ENCODE results near the gene DYNC1H1.
A peak's percentile ranks its signal among the peaks of the same experiment; 100 is the strongest.

Gene DYNC1H1

DNA sequence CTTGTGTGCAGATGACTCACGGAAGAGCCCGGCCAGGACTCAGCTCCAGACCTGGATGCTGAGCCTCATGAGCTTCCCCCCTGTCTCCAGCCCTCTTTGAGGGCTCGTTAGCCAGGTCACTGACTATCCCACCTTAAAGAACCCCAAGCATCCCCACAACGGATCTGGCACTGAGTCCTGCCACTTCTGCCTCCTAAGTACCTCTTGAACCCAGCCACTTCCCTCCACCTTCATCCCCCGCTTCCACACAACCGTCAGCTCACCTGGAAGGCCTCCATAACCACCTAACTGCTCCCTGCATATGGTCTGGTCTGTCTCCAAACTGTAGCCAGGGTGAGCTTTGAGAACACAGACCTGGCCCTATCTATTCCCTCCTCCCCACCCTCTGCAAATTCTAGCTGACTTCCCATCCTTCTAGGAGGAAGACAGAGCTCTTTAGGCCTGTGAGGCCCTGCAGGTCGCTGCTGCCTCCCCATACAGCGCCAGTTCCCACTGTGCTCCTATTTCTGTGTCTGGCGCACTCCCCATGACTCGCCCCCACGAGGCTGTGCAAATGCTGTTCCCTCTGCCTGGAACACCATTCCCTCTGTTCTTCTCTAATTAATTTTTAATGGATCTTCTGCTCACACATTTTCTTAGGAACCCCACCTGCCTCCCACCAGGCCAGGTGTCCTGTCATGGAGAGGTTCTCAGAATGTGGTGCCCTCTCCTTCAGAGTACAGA, 125.4 kb downstream of the DYNC1H1 start:
- DNase-seq (ENCODE audit: low spot score), result no peak

DNA sequence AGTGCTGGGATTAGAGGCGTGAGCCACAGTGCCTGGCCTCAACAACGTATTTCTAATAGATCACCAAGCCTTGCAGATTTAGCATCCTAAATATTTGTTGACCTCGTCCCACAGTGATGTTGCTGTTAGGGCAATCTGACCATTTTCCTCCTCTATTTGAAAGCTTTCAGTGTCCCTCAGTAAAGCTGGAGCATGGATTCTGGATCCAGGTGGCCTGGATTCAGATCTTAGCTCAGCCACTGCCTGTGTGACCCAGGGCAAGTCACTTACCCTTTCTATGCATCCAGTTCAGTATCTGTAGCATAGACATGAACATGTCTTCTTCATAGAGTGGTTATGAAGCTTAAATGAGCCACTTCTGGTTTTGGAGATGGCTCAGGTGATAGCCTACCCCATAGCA, 126.3 kb downstream of the DYNC1H1 start:
- no peak for DNase-seq (ENCODE audit: low spot score)

DNA sequence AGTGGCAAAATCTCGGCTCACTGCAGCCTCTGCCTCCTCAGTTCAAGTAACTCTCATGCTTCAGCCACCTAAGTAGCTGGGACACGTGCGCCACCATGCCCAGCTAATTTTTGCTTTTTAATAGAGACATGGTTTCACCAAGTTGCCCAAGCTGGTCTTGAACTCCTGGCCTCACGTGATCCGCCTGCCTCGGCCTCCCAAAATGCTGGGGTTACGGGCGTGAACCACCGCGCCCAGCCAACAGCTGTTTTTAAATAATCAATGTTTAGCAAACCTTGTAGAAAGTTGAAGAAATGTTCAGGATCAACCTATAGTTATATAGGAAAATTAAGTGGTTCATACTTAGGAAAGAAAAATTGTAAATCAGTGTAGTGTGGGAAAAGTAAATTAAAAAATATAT, 128.4 kb downstream of the DYNC1H1 start:
- DNase-seq (ENCODE audit: low spot score), result no peak

DNA sequence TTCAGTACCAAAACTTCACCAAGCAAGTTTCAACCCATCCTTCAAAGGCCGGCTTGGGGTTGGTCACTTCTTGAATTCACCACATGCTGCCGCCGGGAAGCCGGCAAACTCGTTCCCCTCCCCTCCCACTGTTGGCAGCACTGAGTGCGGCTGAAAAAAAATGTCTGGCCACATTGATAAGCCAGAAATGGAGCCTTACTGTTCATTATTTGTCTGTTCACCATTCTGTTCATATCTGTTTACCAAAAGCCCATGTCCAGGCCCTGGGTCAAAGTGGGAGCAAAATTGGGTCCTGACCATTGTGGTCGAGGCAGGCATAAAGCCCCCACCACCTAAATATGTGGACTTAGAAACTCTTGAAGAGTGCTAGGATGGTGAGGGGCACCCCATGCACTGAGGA, 129.7 kb downstream of the DYNC1H1 start:
- DNase-seq (ENCODE audit: low spot score), result no peak

DNA sequence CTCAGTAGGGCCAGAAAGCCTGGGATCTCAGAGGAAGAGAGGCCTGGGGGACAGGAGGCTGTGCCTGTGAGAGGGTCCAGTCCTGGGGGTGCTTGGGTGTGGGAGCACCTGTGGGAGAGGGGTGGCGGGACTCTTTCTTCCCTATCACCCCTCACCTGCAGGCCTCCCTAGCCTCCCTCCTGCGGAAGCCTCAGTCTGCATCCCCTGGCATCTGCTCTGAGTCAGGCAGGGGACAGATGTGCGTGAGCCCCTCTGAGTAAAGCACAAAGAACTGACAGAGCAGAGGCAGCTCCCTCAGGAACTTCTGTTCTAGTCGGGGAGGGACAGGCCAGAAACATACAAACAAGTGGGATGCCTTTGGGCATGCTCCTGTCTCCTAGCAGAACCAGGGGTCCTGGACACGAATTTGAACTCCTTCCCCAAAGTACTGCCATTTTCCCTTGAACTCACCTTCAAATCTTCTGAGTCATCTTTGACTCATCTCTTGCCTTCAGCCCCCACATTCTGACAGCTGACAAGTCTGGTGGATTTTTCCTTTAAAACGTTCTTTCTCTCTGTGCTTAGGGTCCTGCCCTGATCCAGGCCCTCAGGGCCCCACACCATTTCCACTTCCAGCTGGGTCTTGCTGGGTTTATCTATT, 131.0 kb downstream of the DYNC1H1 start:
- no peak for DNase-seq (ENCODE audit: low spot score)

DNA sequence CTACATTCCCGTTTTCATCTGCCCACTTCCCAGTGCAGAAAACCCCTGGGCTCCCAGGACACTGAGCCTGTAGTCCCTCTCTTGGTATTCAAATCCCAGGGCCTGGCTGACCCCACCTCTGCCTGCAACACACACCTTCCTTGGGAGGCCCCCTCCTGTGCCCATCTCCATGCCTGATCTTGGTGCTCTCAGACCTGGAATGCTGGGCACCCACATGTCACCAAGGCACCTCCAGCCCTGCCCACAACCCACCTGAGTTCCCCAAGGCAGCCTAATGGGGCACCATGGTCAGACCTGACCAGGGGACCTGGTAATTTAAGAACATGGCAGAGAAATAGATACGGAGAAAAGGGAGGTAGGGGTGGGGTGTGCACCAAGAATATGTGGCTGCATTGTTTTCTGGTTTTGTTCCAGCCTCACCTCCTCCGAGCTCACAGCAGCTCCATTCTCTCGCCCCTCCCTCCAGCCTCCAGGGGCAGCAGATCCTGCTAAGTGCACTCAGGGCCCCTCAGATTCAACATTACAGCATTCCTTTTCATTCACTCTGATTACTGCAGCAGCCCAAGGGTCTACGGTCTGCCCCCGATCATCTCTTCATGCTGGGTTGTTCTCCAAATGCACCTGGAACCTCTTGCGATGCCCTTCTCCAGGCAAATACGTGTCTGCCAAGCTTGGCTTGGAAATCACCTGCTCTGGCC, 131.6 kb downstream of the DYNC1H1 start:
- DNase-seq (ENCODE audit: low spot score), result peak; percentile 39

DNA sequence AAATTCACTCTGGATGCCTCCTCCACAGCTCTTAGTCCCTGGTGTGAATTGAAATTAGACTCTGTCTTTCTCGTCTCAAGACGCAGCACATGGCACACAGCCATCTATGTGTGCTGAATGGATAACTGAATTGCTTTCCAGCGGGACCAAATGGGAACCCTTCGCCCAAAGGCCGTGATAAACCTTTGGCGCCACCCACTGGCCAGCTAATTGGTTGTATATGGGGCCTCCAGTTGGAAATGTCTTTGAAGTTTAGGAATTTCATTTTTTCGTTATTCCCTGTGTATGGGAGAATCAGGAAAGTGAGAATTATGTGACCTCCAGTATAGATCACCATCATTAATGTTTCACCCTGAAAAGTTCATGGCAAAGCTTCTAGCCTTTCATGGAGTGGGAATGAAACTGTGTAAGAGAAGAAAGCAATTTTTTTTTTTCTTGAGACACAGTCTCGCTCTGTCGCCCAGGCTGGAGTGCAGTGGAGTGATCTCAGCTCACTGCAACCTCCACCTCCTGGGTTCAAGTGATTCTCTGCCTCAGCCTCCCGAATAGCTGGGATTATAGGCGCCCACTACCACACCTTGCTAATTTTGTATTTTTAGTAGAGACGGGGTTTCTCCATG, 132.3 kb downstream of the DYNC1H1 start:
- peak; percentile 76 for DNase-seq (ENCODE audit: low spot score)

DNA sequence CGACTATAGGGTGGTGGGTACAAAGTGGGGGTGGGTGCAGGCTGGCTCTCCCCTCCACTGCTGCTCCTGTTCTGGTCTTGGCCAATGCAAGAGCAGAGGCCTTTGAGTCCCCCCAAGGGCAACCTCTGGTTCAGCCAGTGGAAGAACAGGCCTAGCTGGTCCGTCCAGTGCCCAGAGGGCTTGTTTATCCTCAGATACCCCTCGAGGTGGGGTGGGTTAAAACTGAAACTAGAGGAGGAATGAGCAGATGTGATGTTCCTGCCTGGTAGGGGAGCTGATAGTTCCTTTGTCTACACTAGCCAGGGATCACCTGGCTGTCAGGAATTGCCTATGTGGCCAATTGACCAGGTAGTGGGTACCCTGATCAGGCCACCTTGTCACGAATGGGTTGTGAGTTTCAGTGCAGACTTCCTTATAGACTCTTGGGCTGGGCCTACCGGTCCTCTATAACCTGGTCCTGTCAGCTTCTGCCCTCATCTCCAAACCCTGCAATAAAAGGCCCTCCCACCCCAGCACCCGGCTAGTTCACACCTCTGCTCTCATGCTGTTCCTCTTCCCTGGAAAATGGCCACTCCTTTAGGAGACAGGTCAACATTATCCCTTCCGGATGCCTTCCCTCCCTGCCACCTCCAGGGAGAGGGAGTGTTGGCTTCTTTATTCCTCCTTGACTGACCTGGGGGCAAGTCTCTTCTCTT, 133.2 kb downstream of the DYNC1H1 start:
- DNase-seq (ENCODE audit: low spot score), result peak; percentile 49

DNA sequence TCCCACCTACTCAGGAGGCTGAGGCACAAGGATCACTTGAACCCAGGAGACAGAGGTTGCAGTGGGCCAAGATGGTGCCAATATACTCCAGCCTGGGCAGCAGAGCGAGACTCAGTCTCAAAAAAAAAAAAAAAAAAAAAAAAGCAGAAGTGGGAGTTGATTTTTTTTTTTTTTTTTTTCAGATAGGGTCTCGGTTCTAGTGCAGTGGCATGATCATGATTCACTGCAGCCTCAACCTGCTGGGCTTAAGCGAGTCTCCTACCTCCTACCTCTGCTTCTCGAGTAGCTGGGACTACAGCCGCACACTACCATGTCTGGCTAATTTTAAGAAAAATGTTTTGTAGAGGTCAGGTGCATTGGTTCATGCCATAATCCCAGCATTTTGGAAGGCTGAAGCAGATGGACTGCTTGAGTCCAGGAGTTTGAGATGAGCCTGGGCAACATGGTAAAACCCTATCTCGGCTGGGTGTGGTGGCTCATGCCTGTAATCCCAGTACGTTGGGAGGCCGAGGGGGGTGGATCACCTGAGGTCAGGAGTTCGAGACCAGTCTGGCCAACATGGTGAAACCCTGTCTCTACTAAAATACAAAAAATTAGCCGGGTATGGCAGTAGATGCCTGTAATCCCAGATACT, 138.8 kb downstream of the DYNC1H1 start:
- no peak for DNase-seq (ENCODE audit: low spot score)

DNA sequence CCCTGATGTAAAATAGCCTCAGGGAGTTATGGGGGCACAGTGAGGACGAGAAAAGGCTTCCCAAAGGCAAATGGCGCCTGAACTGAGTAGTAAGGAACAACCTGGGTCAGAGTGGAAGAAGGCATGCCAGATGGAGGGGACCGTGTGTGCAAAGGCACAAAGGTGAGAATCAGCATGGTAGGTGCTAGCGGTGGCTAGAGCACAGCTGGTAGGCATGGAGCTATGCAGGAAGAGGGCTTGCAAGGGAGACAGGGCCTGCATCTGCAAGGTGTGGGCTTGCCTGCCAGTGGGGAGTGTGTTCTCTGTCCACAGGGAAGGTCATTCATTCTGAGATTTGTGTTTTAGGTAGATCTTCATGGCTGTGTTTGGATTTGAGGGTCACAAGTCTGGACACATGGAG, 141.0 kb downstream of the DYNC1H1 start:
- DNase-seq (ENCODE audit: low spot score), result no peak

All from iPS-NIHi11 (cell line).